ENCODE data around the gene KNCN. TPM values are rescaled to one million over a fixed set of nuclear protein-coding genes. Genes with fewer than 3 reads are reported as not detected.

KNCN gene
- total RNA-seq, 4 donors from 2014 or later, result not detected

- TF ChIP-seq POLR2A (IDR thresholded peaks at IDR 0.05) (no peak), CTCF (IDR thresholded peaks at IDR 0.05) (no peak)
- H3K27ac ChIP-seq, result no peak overlapping the region
- peaks cover 0 to under 1% of the 10 kb centered on the region in 2 donors for H3K27me3 ChIP-seq
- no peaks in the 10 kb centered on the region for H3K4me1 ChIP-seq
- intact Hi-C loops (cut with DNase I; ENCODE audit: low total_unique reads), result no loop called here
- no peaks in the 10 kb centered on the region for H3K9me3 ChIP-seq
- H3K4me3 ChIP-seq, result no peak overlapping the region
- no peak for DNase-seq
- no peaks in the 10 kb centered on the region for H3K36me3 ChIP-seq
Observed at GRCh38 chr1:46549697-46550681, 1.5 kb downstream of the KNCN start.

GRCh38 chr1:46547481-46548383 is 3.7 kb downstream of the KNCN start:
- intact Hi-C loops (cut with DNase I; ENCODE audit: low total_unique reads), result no loop called here
- Histone ChIP-seq H3K27ac (no peak overlapping the region), H3K4me3 (no peak overlapping the region), H3K9me3 (no peaks in the 10 kb centered on the region), H3K27me3 (peaks cover 0 to 15% of the 10 kb centered on the region in 2 donors), H3K36me3 (no peaks in the 10 kb centered on the region), H3K4me1 (peaks cover 0 to 5% of the 10 kb centered on the region in 2 donors)
- TF ChIP-seq CTCF (IDR thresholded peaks at IDR 0.05) (peak; percentile 6 to 30 (median 15)), POLR2A (IDR thresholded peaks at IDR 0.05) (no peak)
- DNase-seq, result no peak

- intact Hi-C loops (cut with DNase I; ENCODE audit: low total_unique reads), result no loop called here
- H3K9me3 ChIP-seq, result no peaks in the 10 kb centered on the region
- H3K27ac ChIP-seq, result no peak overlapping the region
- no peaks in the 10 kb centered on the region for H3K36me3 ChIP-seq
- peaks cover 0 to 5% of the 10 kb centered on the region in 2 donors for H3K4me1 ChIP-seq
- no peak for DNase-seq
- H3K4me3 ChIP-seq, result no peak overlapping the region
- H3K27me3 ChIP-seq, result peaks cover 0 to 15% of the 10 kb centered on the region in 2 donors
- TF ChIP-seq CTCF (IDR thresholded peaks at IDR 0.05), result no peak
- TF ChIP-seq POLR2A (IDR thresholded peaks at IDR 0.05), result no peak
Observed at GRCh38 chr1:46546210-46546609, 5.2 kb downstream of the KNCN start.

GRCh38 chr1:46545784-46546183 is 5.7 kb downstream of the KNCN start:
- Histone ChIP-seq H3K9me3 (no peaks in the 10 kb centered on the region), H3K4me1 (peaks cover 0 to 5% of the 10 kb centered on the region in 2 donors), H3K27me3 (peaks cover 0 to 15% of the 10 kb centered on the region in 2 donors), H3K4me3 (no peak overlapping the region), H3K36me3 (no peaks in the 10 kb centered on the region), H3K27ac (no peak overlapping the region)
- no peak for DNase-seq
- intact Hi-C loops (cut with DNase I; ENCODE audit: low total_unique reads), result no loop called here
- TF ChIP-seq CTCF (IDR thresholded peaks at IDR 0.05), result no peak
- no peak for TF ChIP-seq POLR2A (IDR thresholded peaks at IDR 0.05)
